CD14-positive monocyte (primary cell): Measurements from ENCODE around the gene SPAG9. TPM values are rescaled to one million over a fixed set of nuclear protein-coding genes. Genes with fewer than 3 reads are reported as not detected.

ENCODE experiments used
- DNase-seq, 3 donors: peaks; one replicate each; pipeline ENCODE4 v3.0.0-alpha.2; 2011 to 2022
- H2AFZ ChIP-seq: 2 replicates; pipeline ENCODE4 v1.6.0; 2012; ENCODE audit warnings: mild to moderate bottlenecking, low read depth, low read length, inconsistent platforms; ENCODE audit not compliant: insufficient read depth, poor library complexity, severe bottlenecking
- H3K27ac ChIP-seq, 2 donors: 1 replicate in 1 of 2; 2 replicates in 1 of 2; pipeline ENCODE4 v1.5.1; 2012 to 2013; ENCODE audit warnings: low read length in 2 of 2, control low read depth in 1 of 2, inconsistent platforms in 1 of 2, low read depth in 1 of 2, mild to moderate bottlenecking in 1 of 2
- H3K27me3 ChIP-seq, 2 donors: one replicate each; pipeline versions ENCODE4 v1.6.0 to v1.6.1; 2011 to 2013; ENCODE audit warnings: low read length in 2 of 2; ENCODE audit not compliant: control insufficient read depth in 2 of 2, insufficient read depth in 2 of 2
- H3K36me3 ChIP-seq, 2 donors: replicated peaks in 1 of 2; 1 replicate in 1 of 2; 2 replicates in 1 of 2; pipeline versions ENCODE4 v1.5.1 to v1.6.1; 2012 to 2013; ENCODE audit warnings: low read length in 2 of 2, control low read depth in 1 of 2, inconsistent platforms in 1 of 2, mild to moderate bottlenecking in 1 of 2; ENCODE audit not compliant: insufficient read depth in 2 of 2, control insufficient read depth in 1 of 2
- H3K4me1 ChIP-seq, 2 donors: 1 replicate in 1 of 2; 2 replicates in 1 of 2; pipeline versions ENCODE4 v1.5.1 to v1.6.1; 2012 to 2013; ENCODE audit warnings: low read length in 2 of 2, control low read depth in 1 of 2, inconsistent platforms in 1 of 2, mild to moderate bottlenecking in 1 of 2, moderate library complexity in 1 of 2; ENCODE audit not compliant: insufficient read depth in 2 of 2, control insufficient read depth in 1 of 2
- H3K4me2 ChIP-seq: replicated peaks from 2 replicates; pipeline ENCODE3; 2012; ENCODE audit warnings: low read length, moderate library complexity, mild to moderate bottlenecking; ENCODE audit not compliant: poor library complexity, severe bottlenecking; ENCODE audit errors: extremely low read depth
- H3K4me3 ChIP-seq, 3 experiments: fragments of 200-600 bp in 1 of 3; sonication (generic) in 1 of 3; replicated peaks in 1 of 3; 1 replicate in 2 of 3; 2 replicates in 1 of 3; pipeline ENCODE4 v1.5.1; 2011 to 2013; ENCODE audit warnings: low read length in 3 of 3, mild to moderate bottlenecking in 3 of 3, control low read depth in 2 of 3, low read depth in 2 of 3, inconsistent platforms in 1 of 3, moderate library complexity in 1 of 3
- H3K79me2 ChIP-seq: 2 replicates; pipeline ENCODE4 v1.6.0; 2012; ENCODE audit warnings: mild to moderate bottlenecking, control low read depth, inconsistent platforms, low read length, moderate library complexity; ENCODE audit not compliant: insufficient read depth
- H3K9ac ChIP-seq: 2 replicates; pipeline ENCODE4 v1.6.0; 2017; ENCODE audit warnings: low read length, mild to moderate bottlenecking; ENCODE audit not compliant: insufficient read depth, poor library complexity, severe bottlenecking
- H3K9me3 ChIP-seq, 2 donors: replicated peaks in 1 of 2; 1 replicate in 1 of 2; 2 replicates in 1 of 2; pipeline versions ENCODE4 v1.5.1 to v1.6.1; 2012 to 2013; ENCODE audit warnings: low read length in 2 of 2, control low read depth in 1 of 2; ENCODE audit not compliant: control insufficient read depth in 1 of 2, insufficient read depth in 1 of 2
- H4K20me1 ChIP-seq: 2 replicates; pipeline ENCODE4 v1.6.0; 2012; ENCODE audit warnings: mild to moderate bottlenecking, low read length, control low read depth, moderate library complexity; ENCODE audit not compliant: insufficient read depth
- H3K27ac Mint-ChIP-seq, 7 donors: one replicate each; pipeline ENCODE4 v1.8.0; 2020; ENCODE audit warnings: mild to moderate bottlenecking in 7 of 7, mixed read lengths in 7 of 7, moderate library complexity in 6 of 7, inconsistent platforms in 2 of 7
- H3K27me3 Mint-ChIP-seq, 3 donors: one replicate each; pipeline ENCODE4 v1.8.0; 2021 to 2022; ENCODE audit warnings: low read depth in 3 of 3, mild to moderate bottlenecking in 3 of 3, mixed read lengths in 3 of 3, moderate library complexity in 3 of 3, inconsistent platforms in 1 of 3
- H3K36me3 Mint-ChIP-seq, 2 donors: one replicate each; pipeline ENCODE4 v1.8.0; 2020; ENCODE audit warnings: mixed read lengths in 2 of 2, inconsistent platforms in 1 of 2, mild to moderate bottlenecking in 1 of 2
- H3K4me1 Mint-ChIP-seq: one replicate; pipeline ENCODE4 v1.8.0; 2020; ENCODE audit warnings: mild to moderate bottlenecking, mixed read lengths
- H3K4me3 Mint-ChIP-seq, 2 donors: one replicate each; pipeline ENCODE4 v1.8.0; 2020; ENCODE audit warnings: mild to moderate bottlenecking in 2 of 2, mixed read lengths in 2 of 2, moderate library complexity in 1 of 2
- H3K9me3 Mint-ChIP-seq, 7 donors: one replicate each; pipeline ENCODE4 v1.8.0; 2020 to 2022; ENCODE audit warnings: mixed read lengths in 7 of 7, mild to moderate bottlenecking in 6 of 7, moderate library complexity in 6 of 7, inconsistent platforms in 2 of 7
- CTCF ChIP-seq: fragments of 200-600 bp; IDR thresholded peaks from one replicate; pipeline ENCODE4 v1.8.0; 2022; ENCODE audit warnings: antibody characterized with exemption, mild to moderate bottlenecking
- WGBS: methylation state at CpG from one replicate; pipeline ENCODE4 v1.1.5; 2013; ENCODE audit warnings: missing lambda C conversion rate; ENCODE audit not compliant: insufficient coverage; 5-methylcytosine and 5-hydroxymethylcytosine counted together
- intact Hi-C, 2 donors: fragments of 100-400 bp; cut with micrococcal nuclease; formaldehyde crosslinking; loops; one replicate each; pipeline versions ENCODE4 v1.15.0 to v1.15.1; 2023
- polyA plus RNA-seq, 3 donors: library from polyadenylated mRNA; depleted of rRNA in 1 of 3; unstranded in 2 of 3; stranded (reverse) in 1 of 3; fragments of 300-500 nt in 2 of 3; fragments of >200 nt in 1 of 3; fragmentation: Illumina TruSeq in 2 of 3; gene quantifications; 1 replicate in 2 of 3; 2 replicates in 1 of 3; pipeline ENCODE4 v1.2.3, GENCODE V29; 2012 to 2021

The SPAG9 gene
- polyA plus RNA-seq, 3 donors = 4.9 to 33.1 (median 8.5) TPM

- no peak for DNase-seq
These were observed 33.5 kb upstream of the SPAG9 start for GRCh38 chr17:51154176-51154575.

More at GRCh38 chr17:51154176-51154575, 33.5 kb upstream of the SPAG9 start:
- Histone ChIP-seq H3K4me3 (peak overlapping the region; percentile 68 to 86 (median 80)), H3K27ac (peak overlapping the region in 1 of 2 donors; percentile 87), H3K27me3 (no peaks in the 10 kb centered on the region), H3K9me3 (no peaks in the 10 kb centered on the region), H3K79me2 (peaks cover 24% of the 10 kb centered on the region), H3K9ac (peak overlapping the region; percentile 69), H3K4me1 (peaks cover 18 to 19% of the 10 kb centered on the region in 2 donors), H4K20me1 (no peaks in the 10 kb centered on the region), H3K4me2 (peak overlapping the region; percentile 89), H3K36me3 (peaks cover 7 to 8% of the 10 kb centered on the region in 2 donors), H2AFZ (peak overlapping the region; percentile 90)
- no peak overlapping the region for H3K4me3 Mint-ChIP-seq
- no peaks in the 10 kb centered on the region for H3K9me3 Mint-ChIP-seq
- WGBS = no CpG with 5 or more reads among the region's 6 CpGs
- peaks cover 10 to 17% of the 10 kb centered on the region in 2 donors for H3K36me3 Mint-ChIP-seq
- no peak overlapping the region for H3K27ac Mint-ChIP-seq
- TF ChIP-seq CTCF = no peak
- H3K27me3 Mint-ChIP-seq = no peaks in the 10 kb centered on the region
- H3K4me1 Mint-ChIP-seq = no peaks in the 10 kb centered on the region
- intact Hi-C loops = loop anchor here (5.0 to 10.0 kb wide), 3 partner anchors 42 to 289 kb away; partner anchors contain the start of gene TOB1 (in 1 of the 2)
